Measurements from ENCODE around the gene CLDN8.

Gene CLDN8

DNA sequence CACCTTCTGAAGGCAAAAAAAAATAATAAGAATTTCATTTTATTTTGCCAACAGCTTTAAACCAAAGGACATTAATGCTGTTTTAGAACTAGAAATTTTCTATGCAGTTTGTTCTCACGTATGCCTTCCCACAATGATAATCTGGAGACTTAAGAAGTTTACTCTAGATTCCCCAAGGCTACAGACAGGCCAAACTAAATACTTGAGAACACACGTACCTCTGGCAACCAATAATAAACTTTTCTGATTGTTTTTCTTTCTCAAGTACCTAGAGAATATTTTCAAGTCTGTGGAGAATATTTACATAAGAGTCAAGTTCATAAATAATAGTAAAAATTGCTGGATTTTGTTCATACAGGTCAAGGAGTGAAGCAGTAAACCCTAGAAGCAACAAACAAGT lies 15.9 kb downstream of the CLDN8 start:
- no peak for DNase-seq

DNA sequence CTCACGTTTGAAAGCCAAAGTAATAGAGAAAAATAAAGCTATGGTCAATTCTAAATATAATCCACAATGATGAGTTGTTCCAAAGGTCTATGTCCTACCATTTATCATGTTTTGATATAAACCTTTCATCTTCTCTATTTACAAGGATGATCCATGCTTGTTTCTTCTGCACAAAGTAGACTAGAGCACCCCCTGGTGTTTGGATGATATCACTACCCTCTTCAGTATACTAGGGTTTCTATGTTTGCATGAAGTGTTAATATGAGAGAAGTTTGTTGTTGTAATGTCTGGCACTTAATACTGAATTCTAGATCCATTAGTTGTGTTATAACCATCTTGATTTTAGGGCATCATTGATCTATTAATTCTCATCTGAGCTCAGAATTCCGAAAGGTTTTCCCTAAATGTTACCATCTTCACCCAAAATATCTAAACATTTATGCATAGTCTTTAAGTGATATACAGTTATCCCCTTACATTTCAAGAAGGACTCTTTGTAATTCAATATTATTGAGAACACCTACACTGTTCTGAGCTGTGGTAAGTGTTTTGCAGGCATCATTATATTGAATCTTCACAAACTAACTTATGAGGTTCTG lies 21.1 kb downstream of the CLDN8 start:
- no peak for DNase-seq

DNA sequence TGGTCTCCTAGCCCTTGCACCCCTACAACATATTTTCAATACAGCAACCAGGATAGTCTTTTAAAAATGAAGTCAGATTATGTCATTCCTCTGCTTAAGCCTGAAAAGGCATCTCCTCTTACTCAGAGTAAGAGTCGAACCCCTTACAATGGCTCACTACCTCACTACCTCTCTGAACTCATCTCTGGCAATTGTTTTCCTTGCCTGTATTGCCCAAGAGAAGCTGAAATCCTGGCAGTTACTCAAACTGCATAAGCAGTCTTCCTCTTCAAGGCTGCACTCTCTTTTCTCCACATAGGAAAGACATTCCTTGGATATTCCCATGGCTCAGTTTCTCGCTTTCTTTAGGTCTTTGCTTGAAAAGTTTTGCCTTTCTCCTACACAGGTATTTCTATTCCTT lies 22.7 kb downstream of the CLDN8 start:
- no peak for DNase-seq

- no peak for DNase-seq
Observed at GRCh38 chr21:30190554-30190953, 25.3 kb downstream of the CLDN8 start.

DNA sequence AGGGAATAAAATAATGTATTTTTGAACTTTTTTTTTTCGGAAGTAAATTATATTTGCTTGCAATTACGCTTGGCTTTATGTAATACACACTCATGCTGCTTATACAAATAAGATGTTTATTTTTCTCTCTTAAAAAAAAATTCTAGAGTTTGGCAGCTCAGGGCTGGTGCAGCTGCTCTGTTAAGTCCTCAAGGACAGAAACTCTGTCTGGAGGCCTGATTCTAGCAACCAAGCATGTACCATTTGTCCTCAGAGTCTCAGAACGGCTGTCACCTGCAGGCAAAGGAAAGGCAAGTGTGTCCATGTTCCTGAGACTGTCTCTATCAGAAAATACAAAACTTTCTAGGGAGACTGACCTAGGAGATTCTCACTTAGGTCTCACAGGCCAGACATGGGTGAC lies 26.1 kb downstream of the CLDN8 start:
- no peak for DNase-seq

- DNase-seq, result no peak
Observed at GRCh38 chr21:30186242-30186641, 29.7 kb downstream of the CLDN8 start.

- no peak for DNase-seq
Observed at GRCh38 chr21:30168086-30168485, 47.8 kb downstream of the CLDN8 start.

GRCh38 chr21:30166705-30167104 lies 49.2 kb downstream of the CLDN8 start, which contains the start of gene CLDN17:
Gene CLDN17, minus strand, starts transcription at chr21:30166805. Its CDS starts 188 bp downstream, at chr21:30166617.
- no peak for DNase-seq

GRCh38 chr21:30166171-30166570 lies 49.7 kb downstream of the CLDN8 start:
- DNase-seq, result no peak

DNA sequence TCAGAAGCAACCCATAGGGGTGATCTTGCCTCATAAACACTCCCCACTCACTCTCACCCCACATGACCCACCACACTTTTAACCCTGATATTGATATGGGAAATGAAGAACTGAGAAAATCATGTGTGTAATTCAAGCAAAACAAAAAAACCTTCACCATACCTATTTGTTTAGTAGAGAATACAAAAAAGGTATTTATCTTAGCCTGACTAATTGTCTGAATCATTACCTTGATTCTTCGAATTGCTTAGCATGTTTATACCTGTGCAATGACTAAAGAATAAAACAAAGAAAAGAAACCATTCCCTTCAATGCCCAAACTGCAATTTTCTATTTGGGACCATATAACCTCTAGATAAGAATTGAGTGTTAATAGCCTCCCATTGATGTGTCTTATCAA lies 51.1 kb downstream of the CLDN8 start:
- DNase-seq, result no peak
